IMR-90 (cell line): Measurements from ENCODE around the gene TRPM3. TPM values are rescaled to one million over a fixed set of nuclear protein-coding genes. Genes with fewer than 3 reads are reported as not detected.

Experiments
- ATAC-seq: fragments of 200-7000 bp; cut with Tn5 transposase; 2 replicates; pipeline ENCODE4 v1.9.1; 2020; ENCODE audit warnings: low read depth, mild to moderate bottlenecking, moderate library complexity
- BruUV-seq: library from RNA; stranded (reverse); fragments of 400-500 nt; replicated peaks from 2 replicates; lab custom pipeline; 2021; lab: Mats Ljungman, UMichigan
- CTCF ChIA-PET: fragments of 300-600 bp; formaldehyde crosslinking; extraction: SDS; loops from one replicate; lab custom pipeline; 2021; ENCODE audit warnings: antibody characterized with exemption; lab: Yijun Ruan, JAX
- POLR2A ChIA-PET: fragments of 300-600 bp; sonication (Branson Sonifier 250); formaldehyde crosslinking; loops from one replicate; lab custom pipeline; 2022; ENCODE audit warnings: antibody characterized with exemption; ENCODE audit not compliant: unreplicated experiment; lab: Charles Lee
- DNase-seq: peaks from one replicate; pipeline ENCODE4 v3.0.0; 2013
- H2AFZ ChIP-seq: replicated peaks from 2 replicates; pipeline ENCODE3; 2013; ENCODE audit warnings: low read length, mild to moderate bottlenecking; ENCODE audit not compliant: poor library complexity
- H2AK5ac ChIP-seq: 2 replicates; pipeline ENCODE4 v1.6.1; 2013; ENCODE audit warnings: low read depth, low read length, inconsistent platforms
- H2AK9ac ChIP-seq: replicated peaks from 2 replicates; pipeline ENCODE3; 2013; ENCODE audit warnings: mild to moderate bottlenecking, low read depth, low read length, moderate library complexity; ENCODE audit not compliant: poor library complexity
- H2BK120ac ChIP-seq: 2 replicates; pipeline ENCODE4 v1.6.1; 2013; ENCODE audit warnings: low read depth, low read length, inconsistent platforms
- H2BK15ac ChIP-seq: 3 replicates; pipeline ENCODE4 v1.6.1; 2013; ENCODE audit warnings: low read depth, low read length, inconsistent platforms
- H2BK20ac ChIP-seq: 2 replicates; pipeline ENCODE4 v1.6.1; 2013; ENCODE audit warnings: low read depth, mild to moderate bottlenecking, inconsistent platforms, low read length, moderate library complexity
- H2BK5ac ChIP-seq: 2 replicates; pipeline ENCODE4 v1.6.1; 2013; ENCODE audit warnings: mild to moderate bottlenecking, low read depth, low read length, inconsistent platforms; ENCODE audit not compliant: poor library complexity, severe bottlenecking
- H3K14ac ChIP-seq: replicated peaks from 2 replicates; pipeline ENCODE4 v1.6.1; 2013; ENCODE audit warnings: low read depth, low read length, inconsistent platforms
- H3K18ac ChIP-seq: 2 replicates; pipeline ENCODE4 v1.6.1; 2013; ENCODE audit warnings: low read depth, low read length, control low read depth
- H3K23ac ChIP-seq: 2 replicates; pipeline ENCODE4 v1.6.1; 2013; ENCODE audit warnings: low read depth, low read length, inconsistent platforms
- H3K27ac ChIP-seq: 2 replicates; pipeline ENCODE4 v1.5.1; 2013; ENCODE audit warnings: mild to moderate bottlenecking, control low read depth, low read length; ENCODE audit not compliant: insufficient read depth
- H3K27me3 ChIP-seq: 2 replicates; pipeline ENCODE4 v1.6.1; 2013; ENCODE audit warnings: low read length; ENCODE audit not compliant: control insufficient read depth, insufficient read depth
- H3K36me3 ChIP-seq: 2 replicates; pipeline ENCODE4 v1.6.1; 2013; ENCODE audit warnings: low read length, mixed read lengths; ENCODE audit not compliant: control insufficient read depth, insufficient read depth
- H3K4ac ChIP-seq: 2 replicates; pipeline ENCODE4 v1.6.1; 2013; ENCODE audit warnings: low read depth, low read length, inconsistent platforms
- H3K4me1 ChIP-seq: 2 replicates; pipeline ENCODE4 v1.6.1; 2013; ENCODE audit warnings: low read length, mixed read lengths; ENCODE audit not compliant: control insufficient read depth, insufficient read depth
- H3K4me2 ChIP-seq: 2 replicates; pipeline ENCODE4 v1.6.1; 2013; ENCODE audit warnings: low read depth, mild to moderate bottlenecking, control low read depth, low read length, moderate library complexity
- H3K4me3 ChIP-seq: 2 replicates; pipeline ENCODE4 v1.5.1; 2013; ENCODE audit warnings: low read depth, mild to moderate bottlenecking, control low read depth, low read length, moderate library complexity; ENCODE audit not compliant: insufficient read depth
- H3K56ac ChIP-seq: 2 replicates; pipeline ENCODE4 v1.6.1; 2013; ENCODE audit warnings: low read length, inconsistent platforms; ENCODE audit not compliant: insufficient read depth; ENCODE audit errors: extremely low read depth
- H3K79me1 ChIP-seq, 2 experiments: 2 replicates each; pipeline ENCODE4 v1.6.1; 2013; ENCODE audit warnings: low read length in 2 of 2, inconsistent platforms in 1 of 2, low read depth in 1 of 2
- H3K9ac ChIP-seq: 2 replicates; pipeline ENCODE4 v1.6.1; 2013; ENCODE audit warnings: low read depth, low read length, control low read depth
- H3K9me1 ChIP-seq: 2 replicates; pipeline ENCODE4 v1.6.1; 2013; ENCODE audit warnings: low read length, inconsistent platforms; ENCODE audit not compliant: insufficient read depth
- H3K9me3 ChIP-seq: 2 replicates; pipeline ENCODE4 v1.6.1; 2013; ENCODE audit warnings: low read length; ENCODE audit not compliant: control insufficient read depth, insufficient read depth
- H4K20me1 ChIP-seq: 2 replicates; pipeline ENCODE4 v1.6.1; 2013; ENCODE audit warnings: low read length, inconsistent platforms; ENCODE audit not compliant: insufficient read depth
- H4K5ac ChIP-seq: 2 replicates; pipeline ENCODE4 v1.6.1; 2013; ENCODE audit warnings: mild to moderate bottlenecking, low read depth, low read length, control low read depth
- H4K8ac ChIP-seq, 2 experiments: 2 replicates each; pipeline ENCODE4 v1.6.1; 2013; ENCODE audit warnings: low read depth in 2 of 2, low read length in 2 of 2, control low read depth in 1 of 2, inconsistent platforms in 1 of 2
- H4K91ac ChIP-seq: 2 replicates; pipeline ENCODE4 v1.6.1; 2013; ENCODE audit warnings: low read depth, low read length, inconsistent platforms; ENCODE audit not compliant: insufficient read depth
- CEBPB ChIP-seq: IDR thresholded peaks from 2 replicates; pipeline ENCODE4 v1.6.1; 2012; ENCODE audit warnings: low read depth, low read length, improper control_type of control experiment
- FOS ChIP-seq: fragments of 150-350 bp; IDR thresholded peaks from 2 replicates; pipeline ENCODE4 v1.6.1; 2016; ENCODE audit warnings: low read depth, low read length
- MAFK ChIP-seq: IDR thresholded peaks from 2 replicates; pipeline ENCODE4 v1.6.1; 2012; ENCODE audit warnings: low read depth, low read length, improper control_type of control experiment
- MAZ ChIP-seq: IDR thresholded peaks from 2 replicates; pipeline ENCODE4 v1.6.1; 2012; ENCODE audit warnings: low read depth, mild to moderate bottlenecking, low read length, improper control_type of control experiment, moderate library complexity, borderline replicate concordance
- MXI1 ChIP-seq: IDR thresholded peaks from 2 replicates; pipeline ENCODE4 v1.6.1; 2012; ENCODE audit warnings: low read depth, mild to moderate bottlenecking, low read length, moderate library complexity, borderline replicate concordance
- NFE2L2 ChIP-seq: fragments of 150-350 bp; IDR thresholded peaks from 2 replicates; pipeline ENCODE4 v1.6.1; 2016; ENCODE audit warnings: low read depth, mild to moderate bottlenecking, low read length
- POLR2A ChIP-seq: IDR thresholded peaks from 2 replicates; pipeline ENCODE4 v1.6.1; 2012; ENCODE audit warnings: mild to moderate bottlenecking, low read depth, low read length
- RAD21 ChIP-seq: IDR thresholded peaks from 2 replicates; pipeline ENCODE4 v1.6.1; 2012; ENCODE audit warnings: low read length, improper control_type of control experiment
- RCOR1 ChIP-seq: IDR thresholded peaks from 2 replicates; pipeline ENCODE4 v1.6.1; 2012; ENCODE audit warnings: mild to moderate bottlenecking, low read length, improper control_type of control experiment; ENCODE audit not compliant: insufficient replicate concordance
- RFX5 ChIP-seq: IDR thresholded peaks from 2 replicates; pipeline ENCODE4 v1.8.0; 2012; ENCODE audit warnings: low read depth, mild to moderate bottlenecking, low read length, moderate library complexity
- SMC3 ChIP-seq: fragments of 150-350 bp; IDR thresholded peaks from 2 replicates; pipeline ENCODE4 v1.6.1; 2016; ENCODE audit warnings: low read depth, mild to moderate bottlenecking, antibody characterized with exemption, low read length, moderate library complexity
- WGBS, 2 experiments: methylation state at CpG; one replicate each; pipeline versions ENCODE4 v1.1.5 to v1.1.7; 2013; ENCODE audit warnings: missing lambda C conversion rate in 2 of 2; ENCODE audit not compliant: insufficient read length in 1 of 2; ENCODE audit errors: extremely low coverage in 2 of 2; 5-methylcytosine and 5-hydroxymethylcytosine counted together
- dilution Hi-C: fragments of 300-500 bp; cut with HindIII; formaldehyde crosslinking; loops from one replicate; pipeline ENCODE4 v1.14.3; 2018; ENCODE audit warnings: low sequenced_read_pairs; ENCODE audit not compliant: unreplicated experiment
- in situ Hi-C: fragments of 300-500 bp; cut with MboI; formaldehyde crosslinking; loops from 3 replicates; pipeline ENCODE4 v1.14.3; 2019; ENCODE audit warnings: low sequenced_read_pairs, inconsistent platforms, mixed read lengths
- intact Hi-C: fragments of 100-400 bp; cut with micrococcal nuclease; formaldehyde crosslinking; loops from 2 replicates; pipeline ENCODE4 v1.10.0; 2022
- polyA plus RNA-seq, 3 experiments: library from polyadenylated mRNA; depleted of rRNA; stranded (reverse); fragments of >200 nt; gene quantifications; 2 replicates each; pipeline ENCODE4 v1.2.3, GENCODE V29; 2012; ENCODE audit warnings: low replicate concordance in 1 of 3
- total RNA-seq: library from RNA; depleted of rRNA; stranded (reverse); fragments of >200 nt; gene quantifications from 2 replicates; pipeline ENCODE4 v1.2.3, GENCODE V29; 2012
- TF ChIP-seq, protein P1 (sequence below): conservative IDR thresholded peaks from 2 replicates; pipeline ENCODE4 v1.5.1; 2012; ENCODE audit warnings: mild to moderate bottlenecking, low read depth, low read length, improper control_type of control experiment
- TF ChIP-seq, protein P2 (sequence below): fragments of 150-350 bp; IDR thresholded peaks from 2 replicates; pipeline ENCODE4 v1.6.1; 2016; ENCODE audit warnings: low read depth, mild to moderate bottlenecking, low read length, moderate library complexity, borderline replicate concordance

The TRPM3 gene
- total and polyA plus RNA-seq, 2 of the 4 experiments (the other 2 are of a cell fraction): not detected

DNA sequence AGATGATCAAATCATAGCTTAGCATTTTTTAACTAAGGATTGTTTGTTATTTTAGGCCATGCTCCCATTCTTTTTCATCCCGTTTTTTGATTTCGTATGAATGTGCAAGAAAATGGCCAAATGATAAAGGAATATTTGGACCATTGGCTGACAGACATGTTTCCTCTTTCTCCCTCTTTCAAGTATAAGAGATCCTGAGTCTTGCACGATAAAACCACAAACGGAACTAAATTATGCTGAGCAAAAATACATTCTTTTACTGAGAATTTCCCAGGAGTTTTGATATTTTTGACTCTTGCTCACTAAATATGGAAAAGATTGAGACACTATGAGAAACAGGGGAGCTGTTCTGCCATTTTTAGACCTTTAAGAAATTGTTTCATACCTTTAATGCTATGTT is 616.6 kb downstream of the TRPM3 start:
- H3K4me1 ChIP-seq: peaks cover 2% of the 10 kb centered on the region; the same call in 1 of the 2 replicates
- H2BK15ac ChIP-seq: no peak overlapping the region
- no peak overlapping the region for H4K5ac ChIP-seq
- no peaks in the 10 kb centered on the region for H3K27me3 ChIP-seq
- H3K56ac ChIP-seq: no peak overlapping the region
- ChIA-PET POLR2A (interaction anchor here (0.7 kb wide), 1 partner anchor 86 kb away, joined by 3 read pairs; no protein-coding TSS in a partner anchor), CTCF (interaction anchor here (0.6 kb wide), 2 partner anchors 69 to 211 kb away, joined by 4 to 6 read pairs; no protein-coding TSS in a partner anchor)
- dilution Hi-C loops (no loop called here), in situ Hi-C loops (no loop called here), intact Hi-C loops (no loop called here)
- TF ChIP-seq, protein P1, sequence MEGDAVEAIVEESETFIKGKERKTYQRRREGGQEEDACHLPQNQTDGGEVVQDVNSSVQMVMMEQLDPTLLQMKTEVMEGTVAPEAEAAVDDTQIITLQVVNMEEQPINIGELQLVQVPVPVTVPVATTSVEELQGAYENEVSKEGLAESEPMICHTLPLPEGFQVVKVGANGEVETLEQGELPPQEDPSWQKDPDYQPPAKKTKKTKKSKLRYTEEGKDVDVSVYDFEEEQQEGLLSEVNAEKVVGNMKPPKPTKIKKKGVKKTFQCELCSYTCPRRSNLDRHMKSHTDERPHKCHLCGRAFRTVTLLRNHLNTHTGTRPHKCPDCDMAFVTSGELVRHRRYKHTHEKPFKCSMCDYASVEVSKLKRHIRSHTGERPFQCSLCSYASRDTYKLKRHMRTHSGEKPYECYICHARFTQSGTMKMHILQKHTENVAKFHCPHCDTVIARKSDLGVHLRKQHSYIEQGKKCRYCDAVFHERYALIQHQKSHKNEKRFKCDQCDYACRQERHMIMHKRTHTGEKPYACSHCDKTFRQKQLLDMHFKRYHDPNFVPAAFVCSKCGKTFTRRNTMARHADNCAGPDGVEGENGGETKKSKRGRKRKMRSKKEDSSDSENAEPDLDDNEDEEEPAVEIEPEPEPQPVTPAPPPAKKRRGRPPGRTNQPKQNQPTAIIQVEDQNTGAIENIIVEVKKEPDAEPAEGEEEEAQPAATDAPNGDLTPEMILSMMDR: no peak
- TF ChIP-seq MXI1 (no peak), MAFK (no peak), CEBPB (no peak), NFE2L2 (no peak), RCOR1 (no peak), RAD21 (no peak), FOS (no peak), SMC3 (no peak), MAZ (no peak), RFX5 (no peak), POLR2A (no peak)
- TF ChIP-seq, protein P2, sequence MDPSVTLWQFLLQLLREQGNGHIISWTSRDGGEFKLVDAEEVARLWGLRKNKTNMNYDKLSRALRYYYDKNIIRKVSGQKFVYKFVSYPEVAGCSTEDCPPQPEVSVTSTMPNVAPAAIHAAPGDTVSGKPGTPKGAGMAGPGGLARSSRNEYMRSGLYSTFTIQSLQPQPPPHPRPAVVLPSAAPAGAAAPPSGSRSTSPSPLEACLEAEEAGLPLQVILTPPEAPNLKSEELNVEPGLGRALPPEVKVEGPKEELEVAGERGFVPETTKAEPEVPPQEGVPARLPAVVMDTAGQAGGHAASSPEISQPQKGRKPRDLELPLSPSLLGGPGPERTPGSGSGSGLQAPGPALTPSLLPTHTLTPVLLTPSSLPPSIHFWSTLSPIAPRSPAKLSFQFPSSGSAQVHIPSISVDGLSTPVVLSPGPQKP: no peak
- no peak overlapping the region for H4K8ac ChIP-seq
- no peak overlapping the region for H3K18ac ChIP-seq
- H4K20me1 ChIP-seq: no peaks in the 10 kb centered on the region
- no peak overlapping the region for H3K4me3 ChIP-seq
- H2AK9ac ChIP-seq: no peak overlapping the region
- no peak overlapping the region for H2BK120ac ChIP-seq
- ATAC-seq (no peak), DNase-seq (no peak)
- H3K9me1 ChIP-seq: no peaks in the 10 kb centered on the region
- no peak overlapping the region for H3K14ac ChIP-seq
- no peak overlapping the region for H3K4ac ChIP-seq
- WGBS, 2 experiments: no CpG with 5 or more reads among the region's 4 CpGs
- H3K23ac ChIP-seq: no peak overlapping the region
- H3K27ac ChIP-seq: no peak overlapping the region
- BruUV-seq: no TSS peak
- no peak overlapping the region for H4K91ac ChIP-seq
- no peaks in the 10 kb centered on the region for H3K9me3 ChIP-seq
- H3K9ac ChIP-seq: no peak overlapping the region
- no peak overlapping the region for H3K4me2 ChIP-seq
- H3K79me1 ChIP-seq: no peaks in the 10 kb centered on the region
- no peak overlapping the region for H2AFZ ChIP-seq
- H2AK5ac ChIP-seq: no peak overlapping the region
- no peaks in the 10 kb centered on the region for H3K36me3 ChIP-seq
- H2BK5ac ChIP-seq: no peak overlapping the region
- no peak overlapping the region for H2BK20ac ChIP-seq
